Mucosa of descending colon (tissue), 3 donors: ENCODE measurements around the gene PPFIA1. TPM values are rescaled to one million over a fixed set of nuclear protein-coding genes. Genes with fewer than 3 reads are reported as not detected.

Experiments used
- ATAC-seq: fragments of 200-7000 bp; cut with Tn5 transposase; one replicate; pipeline ENCODE4 v1.9.1; 2020; ENCODE audit warnings: mild to moderate bottlenecking, moderate library complexity
- DNase-seq, 3 donors: peaks; one replicate each; pipeline ENCODE4 v3.0.0-alpha.2; 2020
- H3K36me3 ChIP-seq: fragments of 200-600 bp; one replicate; pipeline ENCODE4 v1.8.0; 2021; ENCODE audit warnings: low read depth, mild to moderate bottlenecking
- H3K4me1 ChIP-seq: fragments of 200-600 bp; one replicate; pipeline ENCODE4 v1.8.0; 2021; ENCODE audit warnings: low read depth, mild to moderate bottlenecking
- H3K4me3 ChIP-seq: fragments of 200-600 bp; one replicate; pipeline ENCODE4 v1.8.0; 2021; ENCODE audit warnings: mild to moderate bottlenecking
- H3K9me3 ChIP-seq: fragments of 200-600 bp; one replicate; pipeline ENCODE4 v1.8.0; 2021; ENCODE audit warnings: mild to moderate bottlenecking
- intact Hi-C, 2 donors: fragments of 100-400 bp; cut with DNase I in 1 of 2; cut with micrococcal nuclease in 1 of 2; formaldehyde crosslinking; loops; one replicate each; pipeline versions ENCODE4 v1.11.0 to v1.11.1; 2022; cut with DNase I, micrococcal nuclease
- total RNA-seq, 3 donors: library from RNA; stranded (reverse); fragmentation: NEBNext Ultra II Directional in 2 of 3; extraction: Animal tissue kit (Norgen Biotek cat#: 25700) in 2 of 3; gene quantifications; one replicate each; pipeline versions ENCODE4 v1.2.1 to v1.2.4, GENCODE V29; 2021 to 2023
- TF ChIP-seq, protein P1 (sequence below): fragments of 200-600 bp; IDR thresholded peaks from one replicate; pipeline ENCODE4 v1.8.0; 2022; ENCODE audit warnings: antibody characterized with exemption, mild to moderate bottlenecking
- donor health status: DM: no; HTN: no; CAD: no; lungs with moderate emphysema.
- donor health status: DM: no; HTN: no; CAD: no.
- donor health status: DM: no; HTN: yes; CAD: no.

Gene PPFIA1
- total RNA-seq, 3 donors from 2014 or later, result 58.5 to 65.7 (median 65.0) TPM

DNA sequence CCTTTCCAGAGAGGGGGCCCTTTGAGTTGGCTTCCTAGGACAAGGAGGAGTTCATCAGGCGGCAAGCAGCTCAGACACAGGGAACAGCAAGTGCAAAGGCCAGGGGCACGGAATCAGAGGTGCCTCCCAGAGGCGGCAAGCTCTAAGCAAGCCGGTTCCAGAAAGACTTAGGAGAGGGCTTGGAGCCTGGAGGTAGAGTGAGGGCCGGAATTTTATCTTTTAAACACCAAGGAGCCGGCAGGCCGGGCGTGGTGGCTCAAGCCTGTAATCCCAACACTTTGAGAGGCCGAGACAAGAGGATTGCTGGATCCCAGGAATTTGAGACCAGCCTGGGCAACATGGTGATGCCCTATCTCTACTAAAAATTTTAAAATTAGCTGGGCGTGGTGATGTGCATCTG is 40.8 kb upstream of the PPFIA1 start:
- no peak for ATAC-seq
- Histone ChIP-seq H3K9me3 (no peaks in the 10 kb centered on the region), H3K4me1 (peaks cover 24% of the 10 kb centered on the region), H3K4me3 (no peak overlapping the region), H3K36me3 (no peaks in the 10 kb centered on the region)
- intact Hi-C loops, result no loop called here
- TF ChIP-seq, protein P1, sequence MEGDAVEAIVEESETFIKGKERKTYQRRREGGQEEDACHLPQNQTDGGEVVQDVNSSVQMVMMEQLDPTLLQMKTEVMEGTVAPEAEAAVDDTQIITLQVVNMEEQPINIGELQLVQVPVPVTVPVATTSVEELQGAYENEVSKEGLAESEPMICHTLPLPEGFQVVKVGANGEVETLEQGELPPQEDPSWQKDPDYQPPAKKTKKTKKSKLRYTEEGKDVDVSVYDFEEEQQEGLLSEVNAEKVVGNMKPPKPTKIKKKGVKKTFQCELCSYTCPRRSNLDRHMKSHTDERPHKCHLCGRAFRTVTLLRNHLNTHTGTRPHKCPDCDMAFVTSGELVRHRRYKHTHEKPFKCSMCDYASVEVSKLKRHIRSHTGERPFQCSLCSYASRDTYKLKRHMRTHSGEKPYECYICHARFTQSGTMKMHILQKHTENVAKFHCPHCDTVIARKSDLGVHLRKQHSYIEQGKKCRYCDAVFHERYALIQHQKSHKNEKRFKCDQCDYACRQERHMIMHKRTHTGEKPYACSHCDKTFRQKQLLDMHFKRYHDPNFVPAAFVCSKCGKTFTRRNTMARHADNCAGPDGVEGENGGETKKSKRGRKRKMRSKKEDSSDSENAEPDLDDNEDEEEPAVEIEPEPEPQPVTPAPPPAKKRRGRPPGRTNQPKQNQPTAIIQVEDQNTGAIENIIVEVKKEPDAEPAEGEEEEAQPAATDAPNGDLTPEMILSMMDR, result no peak
- DNase-seq, result no peak

DNA sequence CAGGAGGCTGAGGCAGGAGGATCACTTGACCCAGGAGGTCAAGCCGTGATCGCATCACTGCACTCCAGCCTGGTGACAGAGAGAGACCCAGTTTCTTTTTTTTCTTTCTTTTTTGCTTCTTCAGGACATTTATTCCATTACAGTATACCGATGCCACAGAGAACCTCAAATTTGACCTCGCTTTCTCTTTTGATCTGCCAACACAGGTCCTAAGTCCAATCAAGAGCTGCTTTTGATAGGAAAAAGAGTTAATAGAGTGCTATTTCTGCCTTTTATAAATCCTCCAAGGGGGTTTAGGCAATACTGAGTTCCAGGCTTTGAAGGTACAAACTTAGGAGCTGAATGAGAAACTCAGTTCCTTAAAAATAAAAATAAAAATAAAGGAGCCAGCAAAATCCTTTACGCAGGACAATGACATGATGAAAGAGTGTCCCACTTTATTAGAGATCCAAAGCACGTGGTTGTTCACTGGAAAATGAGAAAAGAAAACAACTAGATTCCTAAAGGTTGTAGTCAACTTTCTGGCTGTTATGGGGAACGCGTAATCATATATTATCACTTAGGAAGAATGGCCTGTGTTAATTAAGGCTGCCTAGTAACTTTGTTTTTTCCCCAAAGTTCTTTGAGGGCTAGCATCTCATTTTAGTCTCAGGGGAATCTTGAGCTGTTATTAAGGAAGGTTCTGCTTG is 40.2 kb upstream of the PPFIA1 start:
- no peak for ATAC-seq
- no peaks in the 10 kb centered on the region for H3K9me3 ChIP-seq
- TF ChIP-seq, protein P1, result no peak
- H3K4me3 ChIP-seq, result no peak overlapping the region
- intact Hi-C loops, result no loop called here
- no peak for DNase-seq
- no peaks in the 10 kb centered on the region for H3K36me3 ChIP-seq
- H3K4me1 ChIP-seq, result peaks cover 23% of the 10 kb centered on the region

DNA sequence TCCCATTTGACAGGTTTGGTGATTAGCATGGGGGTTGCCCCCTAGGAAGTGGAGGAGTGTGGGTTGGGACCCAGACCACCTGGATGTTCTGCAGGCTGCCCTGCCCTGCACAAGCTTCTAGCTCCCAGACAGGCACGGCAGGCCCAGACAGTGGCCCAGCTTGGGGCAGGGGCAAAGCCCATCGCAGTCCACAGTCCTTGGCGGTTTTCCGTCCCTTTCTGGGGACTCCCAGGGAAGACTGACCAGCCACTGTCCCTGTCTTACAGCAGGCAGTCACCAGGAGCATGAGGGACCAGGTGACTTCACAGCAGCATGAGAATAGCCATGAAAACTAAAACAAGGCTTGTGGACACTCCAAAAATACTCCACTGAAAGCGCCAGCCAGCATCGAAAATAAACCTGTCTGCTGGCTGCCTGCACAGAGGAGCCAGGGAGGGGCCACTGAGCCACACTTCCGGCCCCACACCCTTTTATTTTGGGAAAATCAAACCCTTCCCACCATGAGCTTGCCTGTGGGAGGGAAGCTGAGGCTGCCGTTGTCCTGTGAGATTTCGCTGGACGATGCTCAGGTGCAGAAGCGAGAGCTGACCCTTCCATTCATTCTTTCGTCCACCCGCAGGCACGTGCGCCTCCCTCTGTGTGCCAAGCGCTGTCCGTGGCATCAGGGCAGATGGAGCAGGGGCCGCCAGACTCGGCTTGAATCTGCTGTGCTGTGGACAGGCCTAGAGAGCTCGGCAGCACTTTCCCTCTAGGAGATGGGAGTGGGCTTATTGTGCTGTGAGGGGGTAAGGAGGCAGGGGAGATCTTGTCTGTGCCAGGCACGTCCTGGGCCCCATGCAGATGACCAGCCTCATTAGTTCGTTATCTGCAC is 39.4 kb upstream of the PPFIA1 start:
- no peaks in the 10 kb centered on the region for H3K36me3 ChIP-seq
- H3K4me1 ChIP-seq, result peaks cover 19% of the 10 kb centered on the region
- no peak overlapping the region for H3K4me3 ChIP-seq
- DNase-seq (no peak), ATAC-seq (no peak)
- H3K9me3 ChIP-seq, result no peaks in the 10 kb centered on the region
- intact Hi-C loops, result no loop called here
- TF ChIP-seq, protein P1, result no peak

DNA sequence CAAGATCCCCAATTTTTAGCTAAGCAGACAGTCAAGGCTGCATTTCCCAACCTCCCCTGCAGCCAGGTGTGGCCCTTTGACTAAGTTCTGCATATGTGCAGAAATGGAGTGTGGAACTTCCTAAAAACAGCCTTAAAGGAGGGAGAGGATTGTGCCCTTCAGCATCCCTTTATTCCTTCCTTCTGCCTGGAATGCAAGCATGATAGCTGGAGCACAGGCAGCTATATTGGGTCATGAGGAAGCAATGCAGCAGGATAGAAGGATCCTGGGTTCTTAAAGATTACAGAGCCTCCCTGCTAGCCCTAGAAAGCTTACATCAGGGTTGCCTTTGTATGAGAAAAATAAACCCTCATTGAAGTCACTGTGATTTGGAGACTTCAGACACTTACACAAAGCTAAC is 37.5 kb upstream of the PPFIA1 start:
- TF ChIP-seq, protein P1, result no peak
- no peak for ATAC-seq
- Histone ChIP-seq H3K36me3 (no peaks in the 10 kb centered on the region), H3K4me1 (peaks cover 2% of the 10 kb centered on the region), H3K4me3 (no peak overlapping the region), H3K9me3 (no peaks in the 10 kb centered on the region)
- intact Hi-C loops, result no loop called here
- no peak for DNase-seq

DNA sequence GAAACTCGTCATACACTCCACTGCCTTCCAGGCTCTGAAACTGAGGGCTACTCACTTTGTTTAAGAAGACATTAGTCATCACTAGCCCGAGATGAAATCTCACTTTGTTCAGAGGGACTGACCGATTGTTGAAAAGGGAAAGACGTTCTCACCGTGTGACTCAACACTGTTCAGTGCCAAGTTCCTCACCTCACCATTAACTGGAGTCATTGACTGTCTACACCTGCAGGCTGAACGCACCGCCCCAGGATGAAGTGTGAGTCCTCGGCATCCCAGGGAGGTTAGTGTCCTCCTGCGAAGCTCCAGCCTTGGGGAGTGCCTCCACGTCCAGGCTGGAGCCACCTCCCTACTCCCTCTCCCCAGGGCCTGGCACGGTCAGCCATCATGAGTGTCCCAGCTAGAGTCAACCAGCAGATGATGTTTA is 37.0 kb upstream of the PPFIA1 start:
- TF ChIP-seq, protein P1, result no peak
- Histone ChIP-seq H3K9me3 (no peaks in the 10 kb centered on the region), H3K4me1 (no peaks in the 10 kb centered on the region), H3K36me3 (no peaks in the 10 kb centered on the region), H3K4me3 (no peak overlapping the region)
- ATAC-seq (peak; percentile 91), DNase-seq (no peak)
- intact Hi-C loops, result no loop called here
